Subcutaneous adipose tissue (tissue), 4 donors: Measurements from ENCODE around the gene KCNE4. TPM values are rescaled to one million over a fixed set of nuclear protein-coding genes. Genes with fewer than 3 reads are reported as not detected.

Experiments
- total RNA-seq, 4 donors: library from RNA; depleted of rRNA; stranded (reverse); fragments of >200 nt; gene quantifications; one replicate each; pipeline ENCODE4 v1.1.0, GENCODE V29; 2016
- TF ChIP-seq, protein P1 (sequence below): fragments of 450-650 bp; IDR thresholded peaks from one replicate; pipeline ENCODE4 v1.5.1; 2016; ENCODE audit warnings: low read depth, mild to moderate bottlenecking, control low read depth, antibody characterized with exemption, moderate library complexity

KCNE4 gene
- total RNA-seq, 4 donors from 2014 or later, result 2.9 to 8.5 (median 6.8) TPM

DNA sequence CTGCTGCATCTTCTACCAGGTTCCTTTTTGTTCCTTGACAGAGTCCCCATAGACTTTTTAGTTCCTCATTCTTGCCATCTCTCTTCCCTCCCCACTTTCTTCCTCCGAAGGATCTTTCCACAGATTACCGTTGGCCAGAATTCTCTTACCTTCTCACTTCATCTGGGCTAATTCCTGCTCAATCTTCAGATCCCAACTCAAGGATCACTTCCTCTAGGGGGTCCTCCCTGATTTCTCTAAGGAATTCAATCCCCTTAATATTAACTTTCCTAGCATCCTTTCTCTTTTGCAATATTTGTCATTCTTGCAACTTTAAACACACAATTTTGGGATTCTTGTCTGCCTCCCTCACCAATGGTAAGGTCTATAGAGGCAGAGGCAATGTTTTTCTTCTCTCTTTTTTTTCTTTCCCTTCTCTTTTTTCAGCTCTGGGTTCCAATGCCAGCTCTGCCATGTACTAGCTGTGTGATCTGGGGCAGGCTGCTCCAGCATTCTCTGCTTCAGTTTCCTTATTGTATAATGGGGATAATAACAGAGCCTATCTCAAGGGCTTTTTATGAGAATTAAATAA is 5.4 kb upstream of the KCNE4 start:
- TF ChIP-seq, protein P1, sequence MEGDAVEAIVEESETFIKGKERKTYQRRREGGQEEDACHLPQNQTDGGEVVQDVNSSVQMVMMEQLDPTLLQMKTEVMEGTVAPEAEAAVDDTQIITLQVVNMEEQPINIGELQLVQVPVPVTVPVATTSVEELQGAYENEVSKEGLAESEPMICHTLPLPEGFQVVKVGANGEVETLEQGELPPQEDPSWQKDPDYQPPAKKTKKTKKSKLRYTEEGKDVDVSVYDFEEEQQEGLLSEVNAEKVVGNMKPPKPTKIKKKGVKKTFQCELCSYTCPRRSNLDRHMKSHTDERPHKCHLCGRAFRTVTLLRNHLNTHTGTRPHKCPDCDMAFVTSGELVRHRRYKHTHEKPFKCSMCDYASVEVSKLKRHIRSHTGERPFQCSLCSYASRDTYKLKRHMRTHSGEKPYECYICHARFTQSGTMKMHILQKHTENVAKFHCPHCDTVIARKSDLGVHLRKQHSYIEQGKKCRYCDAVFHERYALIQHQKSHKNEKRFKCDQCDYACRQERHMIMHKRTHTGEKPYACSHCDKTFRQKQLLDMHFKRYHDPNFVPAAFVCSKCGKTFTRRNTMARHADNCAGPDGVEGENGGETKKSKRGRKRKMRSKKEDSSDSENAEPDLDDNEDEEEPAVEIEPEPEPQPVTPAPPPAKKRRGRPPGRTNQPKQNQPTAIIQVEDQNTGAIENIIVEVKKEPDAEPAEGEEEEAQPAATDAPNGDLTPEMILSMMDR, result no peak

DNA sequence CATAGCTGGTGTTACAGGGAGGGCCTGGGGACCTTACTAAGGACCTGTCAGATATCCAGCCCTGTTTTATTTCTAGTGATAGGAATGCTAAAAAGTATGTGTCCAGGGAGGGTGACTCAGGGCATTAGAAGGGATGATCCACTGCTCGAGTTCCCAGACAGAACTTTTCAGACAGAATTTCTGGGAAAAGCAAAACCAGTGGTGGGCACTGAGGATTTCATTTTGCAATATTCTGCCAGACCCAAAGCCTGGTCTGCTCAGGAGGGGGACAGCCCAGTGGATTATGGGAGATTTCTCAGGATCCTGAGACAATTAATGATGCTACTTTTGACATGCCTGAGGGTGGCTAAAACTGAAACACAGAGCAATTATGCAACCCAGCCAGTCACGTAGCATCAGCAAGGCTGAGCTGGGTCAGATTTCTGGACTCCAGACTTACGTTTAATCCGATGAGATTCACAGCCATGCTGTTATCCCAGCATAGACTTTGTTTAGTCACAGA is 4.7 kb upstream of the KCNE4 start:
- TF ChIP-seq, protein P1, result no peak

DNA sequence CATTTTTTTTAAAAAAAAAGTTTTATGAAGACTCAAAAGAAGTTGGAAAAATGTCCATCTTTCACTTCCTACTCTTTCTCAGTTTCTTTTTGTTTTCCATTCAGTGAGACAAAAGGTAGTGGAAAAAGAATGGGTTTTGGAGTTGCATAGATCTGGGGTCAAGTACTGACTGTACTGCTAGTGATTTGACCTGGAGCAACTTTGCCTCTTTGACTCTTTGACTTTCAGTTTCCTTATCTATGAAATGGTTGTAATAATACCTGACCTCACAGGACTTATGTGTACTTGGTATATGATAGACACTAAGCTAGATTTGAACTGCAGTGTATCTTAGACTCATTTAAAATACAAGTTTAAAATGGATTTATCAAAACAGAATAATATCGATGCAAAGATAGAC is 3.5 kb upstream of the KCNE4 start:
- TF ChIP-seq, protein P1, result no peak

DNA sequence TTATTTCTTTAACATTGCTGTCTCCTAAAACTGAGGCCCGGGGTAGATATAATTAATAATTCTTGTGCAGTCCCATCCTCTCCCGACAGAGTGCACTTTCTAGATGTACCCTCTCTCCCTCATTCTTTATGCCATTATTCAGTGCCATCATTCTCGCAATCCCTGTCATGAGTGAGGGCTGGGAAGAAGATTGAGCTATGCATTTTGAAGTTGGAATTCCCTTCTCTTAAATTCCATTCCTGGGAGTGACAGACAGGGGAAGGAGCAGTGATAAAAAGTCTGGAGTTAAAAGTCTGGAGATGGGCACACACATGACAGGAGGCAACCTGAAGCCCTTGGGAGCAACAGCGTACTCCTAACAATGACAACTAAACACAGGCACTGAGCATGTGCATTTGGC is 2.6 kb upstream of the KCNE4 start:
- TF ChIP-seq, protein P1, result no peak

DNA sequence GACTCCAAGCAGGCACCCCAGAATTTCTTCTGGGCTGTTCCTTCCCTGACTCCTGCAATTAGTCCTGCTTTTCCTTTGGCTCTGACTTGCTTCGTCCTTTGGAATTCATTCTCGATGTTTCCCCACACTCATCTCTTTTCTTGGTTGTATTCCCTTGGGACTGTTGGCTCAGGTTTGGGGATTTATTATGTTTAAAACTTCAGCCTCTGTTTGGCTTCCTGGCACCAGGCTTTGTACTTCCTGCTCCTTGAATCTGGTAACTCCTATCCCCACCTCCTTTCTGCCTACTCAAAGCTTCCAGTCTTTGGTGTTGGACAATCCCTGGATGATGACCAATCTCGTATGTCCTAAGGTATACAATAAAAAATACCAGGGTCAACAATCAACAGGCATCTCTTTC is 1.8 kb upstream of the KCNE4 start:
- TF ChIP-seq, protein P1, result no peak

DNA sequence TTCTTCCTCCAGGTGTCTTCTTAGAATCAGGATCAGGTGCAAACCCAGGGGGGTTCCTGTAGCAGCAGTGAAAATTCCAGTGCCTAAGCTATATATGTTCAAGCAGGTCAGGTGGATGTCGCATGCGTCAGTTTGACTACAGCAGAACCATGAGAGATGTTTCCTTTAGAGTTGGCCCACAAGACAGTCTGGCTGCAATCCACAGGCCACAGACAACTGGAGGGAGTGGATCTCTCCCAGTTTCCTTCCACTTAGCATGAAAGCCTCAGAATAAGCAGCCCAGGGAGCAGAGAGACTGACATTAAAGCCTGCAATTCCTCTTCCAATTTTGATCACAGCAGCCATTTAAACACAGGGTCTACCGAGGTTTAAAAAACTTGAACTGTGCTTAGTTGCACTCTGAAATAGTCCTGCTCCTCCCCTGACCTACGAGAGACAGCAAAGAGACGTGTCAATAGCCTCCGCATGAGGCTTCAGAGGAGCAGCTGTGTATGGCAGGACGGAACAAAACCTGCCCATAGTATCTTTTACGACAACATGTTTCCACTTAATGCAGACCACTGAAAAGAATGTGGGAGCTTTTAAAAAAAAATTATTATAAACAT is 988 bp upstream of the KCNE4 start:
- TF ChIP-seq, protein P1, result no peak

DNA sequence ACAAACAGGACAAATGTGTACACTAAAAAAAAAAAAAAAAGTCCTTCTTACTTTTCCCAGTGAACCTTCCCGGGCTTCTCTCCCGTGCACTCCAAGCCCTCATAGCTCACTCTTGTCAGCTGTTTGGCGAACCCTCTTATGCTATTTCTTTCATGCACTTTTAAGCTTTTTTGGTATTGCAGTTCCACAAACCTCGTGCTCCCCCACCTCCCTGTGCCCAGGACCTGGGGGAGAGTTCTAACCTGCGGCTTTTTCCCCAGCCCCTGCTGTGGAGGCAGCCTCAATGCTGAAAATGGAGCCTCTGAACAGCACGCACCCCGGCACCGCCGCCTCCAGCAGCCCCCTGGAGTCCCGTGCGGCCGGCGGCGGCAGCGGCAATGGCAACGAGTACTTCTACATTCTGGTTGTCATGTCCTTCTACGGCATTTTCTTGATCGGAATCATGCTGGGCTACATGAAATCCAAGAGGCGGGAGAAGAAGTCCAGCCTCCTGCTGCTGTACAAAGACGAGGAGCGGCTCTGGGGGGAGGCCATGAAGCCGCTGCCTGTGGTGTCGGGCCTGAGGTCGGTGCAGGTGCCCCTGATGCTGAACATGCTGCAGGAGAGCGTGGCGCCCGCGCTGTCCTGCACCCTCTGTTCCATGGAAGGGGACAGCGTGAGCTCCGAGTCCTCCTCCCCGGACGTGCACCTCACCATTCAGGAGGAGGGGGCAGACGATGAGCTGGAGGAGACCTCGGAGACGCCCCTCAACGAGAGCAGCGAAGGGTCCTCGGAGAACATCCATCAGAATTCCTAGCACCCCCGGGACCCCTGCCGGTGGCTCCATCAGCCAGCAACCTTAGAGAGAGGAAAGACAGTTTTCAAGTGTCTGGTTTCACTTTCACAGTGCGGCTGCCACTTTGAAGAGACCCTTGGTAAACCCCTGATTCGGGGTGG is 826 bp downstream of the KCNE4 start:
- TF ChIP-seq, protein P1, result no peak
